Measurements from ENCODE around the gene TFR2. TPM values are rescaled to one million over a fixed set of nuclear protein-coding genes. Genes with fewer than 3 reads are reported as not detected.

The TFR2 gene
- total RNA-seq, 2 donors from 2014 or later: 4.5 to 6.1 TPM

DNA sequence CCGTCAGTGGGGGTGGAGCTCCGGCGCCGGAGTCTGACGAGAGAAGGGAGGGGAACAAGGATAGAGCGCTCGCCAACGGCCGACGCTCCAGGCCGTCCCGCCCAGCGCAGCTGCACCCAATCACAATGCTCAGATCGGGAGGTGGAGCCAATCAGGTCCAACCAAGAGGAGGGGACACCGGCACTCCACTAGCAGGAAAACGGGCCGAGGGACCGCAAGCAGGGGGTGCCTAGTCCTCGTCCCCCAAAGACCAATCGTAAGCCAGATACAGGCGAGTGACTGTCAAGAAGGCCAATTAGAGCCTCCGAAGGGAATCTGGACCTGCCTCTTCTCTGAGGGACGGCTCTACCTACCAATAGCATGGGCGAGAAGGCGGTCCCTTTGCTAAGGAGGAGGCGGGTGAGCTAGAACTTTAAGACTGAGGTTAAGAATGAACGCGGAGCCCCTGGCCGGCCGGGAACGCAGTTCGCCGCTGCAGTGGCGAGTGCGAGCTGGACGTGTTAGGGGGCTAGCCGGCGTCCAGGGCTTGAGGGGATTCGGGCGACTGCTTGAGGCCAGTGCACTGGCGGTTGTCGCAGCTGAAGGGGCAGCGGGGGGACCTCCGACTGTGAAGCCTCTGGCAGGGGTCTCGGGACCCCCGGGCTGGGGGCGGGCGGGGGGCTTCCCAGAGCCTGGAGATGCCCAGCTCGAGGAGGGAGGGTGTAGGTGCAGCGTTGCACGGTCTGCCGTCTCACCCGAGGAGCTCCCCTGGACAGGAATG, 54.9 kb downstream of the TFR2 start, which contains the start of gene FBXO24:
FBXO24 (plus strand) TSS at position 63 of the 760 bp plus-strand sequence; CDS start at position 361, 298 bp downstream.
- H3K4me3 Mint-ChIP-seq: peak within 1 kb of the TSS; percentile 99

DNA sequence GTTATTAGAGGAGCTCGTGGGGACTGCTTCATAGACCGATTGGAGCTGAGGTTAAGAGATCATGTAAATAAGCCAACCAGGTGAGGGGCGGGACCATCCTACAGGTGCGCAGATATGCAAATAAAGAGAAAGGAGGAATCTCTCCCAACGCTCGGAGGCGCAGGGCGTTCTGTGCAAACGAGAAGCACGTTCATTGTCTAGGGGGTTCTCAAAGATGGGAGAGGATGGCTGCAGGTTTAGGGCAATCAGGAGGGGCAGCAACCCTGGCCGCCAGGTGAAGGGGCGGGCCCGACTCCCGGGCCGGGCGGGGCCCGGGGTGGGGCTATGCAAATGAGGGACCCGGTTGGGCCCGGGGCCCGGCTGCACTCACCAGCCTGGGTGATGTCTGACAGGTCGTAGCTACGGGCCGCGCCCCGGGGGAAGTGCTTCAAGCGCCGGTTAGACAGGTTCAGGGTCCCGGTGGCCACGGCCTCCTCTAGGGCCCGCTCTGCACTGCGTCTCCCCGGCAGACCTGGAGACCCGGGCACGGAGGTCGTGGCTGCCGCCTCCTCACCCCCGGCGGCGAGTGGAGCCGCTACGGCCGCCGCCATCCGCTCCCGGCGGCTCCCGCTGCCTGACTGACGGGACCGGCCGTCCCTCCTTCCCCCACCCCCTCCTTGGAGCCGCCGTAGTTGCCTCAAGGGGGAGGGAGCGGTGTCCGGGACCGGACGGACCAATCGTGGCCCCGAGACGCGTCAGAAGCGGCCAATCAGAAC, 55.7 kb downstream of the TFR2 start, which contains the start of gene LRCH4:
LRCH4 (minus strand) TSS at position 619 of the 755 bp plus-strand sequence; CDS start at position 590, 29 bp downstream.
- peaks cover 6% of the 10 kb centered on the region for H3K36me3 Mint-ChIP-seq (ENCODE audit: low read depth)
- DNase-seq (peak; percentile 49 to 70 (median 69)), ATAC-seq (peak; percentile 32)
- H3K27ac Mint-ChIP-seq: peak within 1 kb of the TSS; percentile 98
- peak within 1 kb of the TSS; percentile 99 for H3K4me3 Mint-ChIP-seq
- H3K4me1 Mint-ChIP-seq: peaks cover 30% of the 10 kb centered on the region
- no peaks in the 10 kb centered on the region for H3K9me3 ChIP-seq (ENCODE audit: control insufficient read depth, low read length, poor library complexity, severe bottlenecking)
- no peaks in the 10 kb centered on the region for H3K27me3 Mint-ChIP-seq

More for the DNA sequence above, 54.9 kb downstream of the TFR2 start, which contains the start of gene FBXO24:
- H3K4me1 Mint-ChIP-seq: peaks cover 30% of the 10 kb centered on the region
- no peaks in the 10 kb centered on the region for H3K9me3 ChIP-seq (ENCODE audit: control insufficient read depth, low read length, poor library complexity, severe bottlenecking)
- peak; percentile 85 for ATAC-seq
- DNase-seq: peak; percentile 97 to 99 (median 98)
- H3K27ac Mint-ChIP-seq: peak within 1 kb of the TSS; percentile 98
- peaks cover 6% of the 10 kb centered on the region for H3K36me3 Mint-ChIP-seq (ENCODE audit: low read depth)
- H3K27me3 Mint-ChIP-seq: no peaks in the 10 kb centered on the region

DNA sequence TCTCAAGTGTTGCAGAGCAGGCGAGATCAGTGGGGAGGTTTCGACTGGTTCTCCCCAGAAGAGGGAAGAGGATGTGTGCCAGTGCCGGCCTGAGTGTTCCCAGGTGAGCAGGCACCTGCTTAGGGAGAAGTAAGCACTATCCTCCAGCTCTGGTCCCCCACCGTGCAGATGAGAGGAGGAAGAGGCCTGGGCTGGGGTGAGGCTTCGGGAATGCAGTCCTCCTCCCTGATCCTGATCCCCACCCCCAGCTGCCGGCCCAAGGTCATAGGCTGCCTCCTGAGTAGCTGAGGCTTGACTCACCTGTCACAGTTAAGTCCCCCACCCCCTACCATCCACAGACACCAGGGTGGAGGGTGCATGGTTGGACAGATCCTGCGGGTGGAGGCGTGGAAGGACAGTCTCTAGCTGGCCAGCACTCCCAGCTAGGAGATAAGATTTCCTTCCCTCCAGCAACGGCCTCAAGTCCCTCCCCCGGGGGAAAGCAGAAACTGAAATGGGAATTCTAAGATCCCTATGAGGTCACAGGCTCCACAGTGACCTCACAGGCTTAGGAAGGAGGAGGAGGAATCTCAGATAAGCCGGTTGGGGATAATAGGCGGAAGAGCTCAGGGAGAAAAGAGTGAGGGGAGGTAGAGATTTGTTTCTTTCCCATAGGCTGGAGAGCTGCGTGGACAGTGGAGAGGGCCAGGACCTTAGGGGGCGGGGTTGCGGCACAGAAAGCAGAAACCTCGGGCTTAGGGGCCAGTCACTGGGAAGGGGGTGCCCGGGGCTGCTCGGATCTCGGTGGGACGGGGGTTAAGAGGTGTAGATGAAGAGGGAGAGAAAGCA, 56.5 kb downstream of the TFR2 start:
- H3K4me3 Mint-ChIP-seq: peak overlapping the region; percentile 99
- H3K27me3 Mint-ChIP-seq: no peaks in the 10 kb centered on the region
- peaks cover 30% of the 10 kb centered on the region for H3K4me1 Mint-ChIP-seq
- peaks cover 6% of the 10 kb centered on the region for H3K36me3 Mint-ChIP-seq (ENCODE audit: low read depth)
- ATAC-seq (no peak), DNase-seq (no peak)
- no peaks in the 10 kb centered on the region for H3K9me3 ChIP-seq (ENCODE audit: control insufficient read depth, low read length, poor library complexity, severe bottlenecking)
- peak overlapping the region; percentile 98 for H3K27ac Mint-ChIP-seq

DNA sequence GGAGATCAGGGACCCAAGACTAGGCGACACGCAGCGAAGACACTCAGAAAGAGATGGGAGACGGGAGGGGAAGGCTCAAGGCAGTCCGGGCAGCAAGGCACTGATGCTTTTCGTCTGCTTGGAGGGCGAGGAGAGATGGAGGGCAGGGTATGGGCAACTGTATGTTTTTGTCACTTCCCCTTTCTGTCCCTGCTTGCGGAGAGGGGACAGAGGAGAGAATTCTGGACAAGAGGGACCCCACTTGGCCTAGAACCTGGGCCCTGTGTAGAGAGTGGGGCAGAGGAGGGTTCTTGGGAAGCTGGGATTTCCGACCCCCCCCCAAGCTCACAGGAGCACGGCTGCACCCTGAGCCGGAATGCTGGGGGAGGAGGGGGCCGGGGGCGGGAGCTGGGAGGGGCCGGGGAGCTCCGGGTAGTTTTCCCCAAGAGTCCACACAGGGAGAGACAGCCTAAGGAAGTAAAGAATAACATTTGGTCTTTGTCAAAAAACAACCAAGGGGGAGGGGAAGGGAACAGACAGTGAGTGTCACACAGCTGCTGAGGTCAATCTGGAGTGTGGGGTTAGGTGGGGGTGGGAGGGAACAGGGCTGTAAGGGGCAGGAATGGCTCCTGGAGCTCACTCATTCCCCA, 57.2 kb downstream of the TFR2 start:
- H3K36me3 Mint-ChIP-seq (ENCODE audit: low read depth): peaks cover 6% of the 10 kb centered on the region
- DNase-seq: no peak

DNA sequence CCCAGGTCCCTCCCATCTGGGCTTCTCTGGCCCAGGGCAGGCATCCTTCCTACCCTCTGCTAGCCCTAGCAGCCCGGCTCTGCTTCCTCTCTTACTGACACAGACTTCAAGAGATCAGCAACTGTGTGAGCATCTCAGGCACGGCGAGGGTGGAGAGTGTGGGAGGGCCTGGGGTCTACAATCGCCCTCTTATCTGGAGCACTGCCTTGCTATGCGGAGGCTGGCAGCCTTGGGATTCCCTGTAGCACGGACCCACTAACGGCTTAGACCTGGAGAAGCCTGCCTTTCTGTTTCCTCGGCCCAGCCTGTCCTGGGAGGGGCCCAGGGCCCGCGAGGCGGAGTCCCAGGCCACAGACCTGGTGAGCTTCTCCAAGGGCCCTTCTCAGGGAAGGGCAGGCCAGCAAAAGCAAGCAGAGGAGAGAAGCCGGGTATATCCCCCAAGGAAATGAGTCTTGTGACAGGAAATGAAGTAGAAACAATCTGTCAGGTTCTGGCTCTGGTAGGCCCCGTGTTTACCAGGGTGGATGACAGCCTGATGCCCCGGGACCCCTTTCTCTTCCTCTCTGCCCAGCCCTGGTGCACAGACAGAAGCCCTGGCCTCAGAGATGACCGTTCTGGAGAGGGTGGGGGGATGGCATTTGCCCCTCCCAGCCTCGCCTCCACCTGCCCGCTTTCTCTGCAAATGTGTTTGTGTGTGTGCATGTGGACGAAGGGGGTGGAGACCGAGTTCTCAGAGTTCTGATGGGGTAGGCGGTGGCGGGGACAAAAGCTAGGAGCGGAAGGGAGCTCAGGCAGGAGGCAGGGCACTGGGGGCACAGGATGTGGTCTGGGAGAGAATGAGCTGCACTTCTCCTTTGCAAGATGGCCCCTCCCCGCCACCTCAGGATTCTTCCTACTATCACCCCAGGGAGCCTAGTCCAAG, 58.0 kb downstream of the TFR2 start:
- H3K9me3 ChIP-seq (ENCODE audit: control insufficient read depth, low read length, poor library complexity, severe bottlenecking): no peaks in the 10 kb centered on the region
- ATAC-seq (peak; percentile 2), DNase-seq (peak in 2 of 3 donors; percentile 28 to 41)
- Mint-ChIP-seq H3K27me3 (no peaks in the 10 kb centered on the region), H3K4me1 (peaks cover 25% of the 10 kb centered on the region), H3K4me3 (peak overlapping the region; percentile 99), H3K27ac (peak overlapping the region; percentile 98), H3K36me3 (ENCODE audit: low read depth) (peaks cover 6% of the 10 kb centered on the region)

More for the DNA sequence above, 57.2 kb downstream of the TFR2 start:
- H3K4me3 Mint-ChIP-seq: peak overlapping the region; percentile 99
- H3K27me3 Mint-ChIP-seq: no peaks in the 10 kb centered on the region
- peak overlapping the region; percentile 98 for H3K27ac Mint-ChIP-seq
- no peaks in the 10 kb centered on the region for H3K9me3 ChIP-seq (ENCODE audit: control insufficient read depth, low read length, poor library complexity, severe bottlenecking)
- H3K4me1 Mint-ChIP-seq: peaks cover 26% of the 10 kb centered on the region
- no peak for ATAC-seq

DNA sequence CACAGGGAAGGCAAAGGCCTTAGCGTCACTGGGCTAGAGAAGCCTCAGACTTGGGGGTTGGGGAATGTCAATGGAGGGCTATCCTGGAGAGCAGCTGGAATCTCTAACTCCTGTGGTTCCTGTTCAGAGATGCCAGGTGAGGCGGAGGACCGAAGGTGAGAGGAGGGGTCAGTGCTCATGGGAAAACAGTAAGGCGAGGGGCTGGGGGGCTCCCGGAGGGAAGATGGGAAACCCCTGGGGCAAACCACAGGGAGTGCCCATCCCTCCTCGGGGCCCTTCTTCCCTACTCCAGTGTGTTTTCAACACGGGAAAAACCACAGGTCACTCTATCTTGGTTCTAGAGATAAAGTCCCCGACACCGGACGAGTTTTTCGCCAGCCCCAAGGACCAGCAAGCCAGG, 58.7 kb downstream of the TFR2 start:
- H3K4me3 Mint-ChIP-seq: peak overlapping the region; percentile 99
- H3K36me3 Mint-ChIP-seq (ENCODE audit: low read depth): peaks cover 6% of the 10 kb centered on the region
- peak overlapping the region; percentile 98 for H3K27ac Mint-ChIP-seq
- peaks cover 25% of the 10 kb centered on the region for H3K4me1 Mint-ChIP-seq
- DNase-seq: no peak
- no peaks in the 10 kb centered on the region for H3K27me3 Mint-ChIP-seq
- H3K9me3 ChIP-seq (ENCODE audit: control insufficient read depth, low read length, poor library complexity, severe bottlenecking): no peaks in the 10 kb centered on the region
- ATAC-seq: no peak

DNA sequence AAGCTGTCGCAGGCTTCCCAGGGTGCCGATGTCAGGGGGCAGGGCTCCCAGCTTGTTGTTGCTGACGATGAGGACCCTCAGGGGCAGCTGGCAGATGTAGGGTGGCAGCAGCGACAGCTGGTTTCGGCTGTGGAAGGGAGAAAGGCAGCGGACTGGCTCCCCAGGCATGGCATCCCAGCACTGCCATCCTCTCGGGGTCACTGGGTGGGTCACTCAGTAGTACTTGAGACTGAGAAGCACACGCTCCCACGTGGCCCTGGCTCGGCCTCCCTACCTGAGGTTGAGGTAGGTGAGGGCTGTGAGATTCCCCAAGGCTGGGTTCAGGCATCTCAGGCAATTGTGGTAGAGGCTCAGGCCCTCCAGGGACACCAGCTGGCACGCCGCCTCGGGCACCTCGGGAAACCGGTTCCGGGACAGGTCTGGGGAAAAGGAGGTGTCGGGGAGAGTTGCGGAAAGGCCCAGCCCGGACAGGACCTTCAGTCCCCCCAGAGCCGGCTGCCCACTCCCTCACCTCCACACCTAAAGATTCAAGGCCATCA, 59.2 kb downstream of the TFR2 start:
- ATAC-seq: no peak
- H3K27ac Mint-ChIP-seq: peak overlapping the region; percentile 98
- peaks cover 25% of the 10 kb centered on the region for H3K4me1 Mint-ChIP-seq
- no peaks in the 10 kb centered on the region for H3K27me3 Mint-ChIP-seq
- peaks cover 6% of the 10 kb centered on the region for H3K36me3 Mint-ChIP-seq (ENCODE audit: low read depth)
- H3K9me3 ChIP-seq (ENCODE audit: control insufficient read depth, low read length, poor library complexity, severe bottlenecking): no peaks in the 10 kb centered on the region
- no peak for DNase-seq
- peak overlapping the region; percentile 99 for H3K4me3 Mint-ChIP-seq

DNA sequence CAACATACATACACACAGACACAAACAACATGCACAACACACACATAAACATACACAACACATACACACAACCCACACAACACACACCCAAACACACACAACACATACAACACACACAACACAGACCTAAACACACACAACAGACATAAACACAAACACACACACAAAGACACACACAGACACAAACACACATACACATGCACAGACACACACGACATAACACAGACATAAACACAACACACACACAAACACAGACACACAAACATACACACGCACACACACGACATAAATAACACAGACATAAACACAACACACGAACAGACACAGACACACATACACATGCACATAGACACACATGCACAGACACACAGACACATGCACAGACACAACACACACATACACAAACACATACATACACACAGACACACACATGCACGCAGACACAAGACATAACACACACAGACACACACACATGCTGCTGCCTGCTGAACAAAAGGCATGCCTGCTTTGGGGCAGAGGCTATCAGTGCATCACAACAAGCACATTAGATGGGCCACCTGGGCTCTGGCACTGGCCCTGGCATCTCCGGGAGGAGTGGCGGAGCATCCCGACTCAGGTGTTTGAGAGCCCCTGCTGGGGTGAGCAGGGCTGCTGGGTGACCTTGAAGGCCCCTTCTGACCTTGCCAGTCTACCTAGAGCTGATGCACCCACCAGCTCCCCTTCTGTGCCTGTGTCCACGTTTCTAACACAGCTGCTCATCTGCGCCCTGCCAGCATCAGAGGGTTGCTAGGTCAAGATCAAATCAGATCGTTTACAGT, 60.7 kb downstream of the TFR2 start:
- DNase-seq: no peak
- Mint-ChIP-seq H3K4me3 (no peak overlapping the region), H3K27me3 (no peaks in the 10 kb centered on the region), H3K27ac (no peak overlapping the region), H3K36me3 (ENCODE audit: low read depth) (peaks cover 6% of the 10 kb centered on the region), H3K4me1 (peaks cover 22% of the 10 kb centered on the region)
- no peaks in the 10 kb centered on the region for H3K9me3 ChIP-seq (ENCODE audit: control insufficient read depth, low read length, poor library complexity, severe bottlenecking)
- no peak for ATAC-seq

DNA sequence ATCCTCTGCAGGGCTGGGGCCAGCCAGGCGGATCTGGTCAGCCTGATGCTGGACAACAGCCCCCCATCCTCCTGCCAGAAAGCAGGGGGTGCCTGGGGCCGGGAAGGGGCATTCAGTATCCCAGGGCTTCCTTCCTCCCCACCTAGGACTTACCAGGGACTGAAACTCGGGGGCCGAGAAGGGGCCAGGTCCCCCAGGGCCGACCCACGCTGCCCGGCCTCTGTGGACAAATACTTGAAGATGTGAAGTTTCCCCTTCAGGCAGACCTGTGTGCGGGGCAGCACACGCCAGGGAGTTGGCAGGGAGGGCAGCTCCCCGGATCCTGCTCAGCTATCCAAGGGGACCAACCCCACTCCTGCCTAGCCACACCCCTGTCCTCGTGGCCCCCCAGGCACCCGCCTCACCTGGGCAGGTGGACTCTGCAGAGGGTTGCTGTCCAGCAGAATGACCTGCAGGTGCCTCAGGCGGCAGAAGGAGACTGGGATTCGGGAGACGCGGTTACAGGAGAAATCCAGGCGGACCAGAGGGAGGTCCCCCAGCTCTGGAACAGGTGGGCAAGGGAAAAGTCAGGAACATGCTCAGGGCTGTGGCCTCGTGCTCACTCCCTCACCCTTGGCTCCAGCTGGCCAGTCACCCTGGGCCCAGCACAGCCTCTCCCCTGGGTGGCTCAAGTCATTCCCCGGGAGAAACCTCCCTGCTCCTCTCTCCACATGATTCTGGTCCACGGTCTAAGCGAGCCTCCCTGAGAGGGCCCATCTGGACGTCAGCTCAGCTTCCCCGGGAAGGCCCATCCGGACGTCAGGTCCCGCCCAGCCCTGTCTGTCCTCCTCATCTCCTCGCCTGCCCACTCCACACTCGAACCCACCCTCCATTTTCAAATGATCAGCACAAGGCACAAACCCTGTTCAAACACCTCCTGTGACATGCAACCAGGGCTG, 62.8 kb downstream of the TFR2 start:
- no peaks in the 10 kb centered on the region for H3K9me3 ChIP-seq (ENCODE audit: control insufficient read depth, low read length, poor library complexity, severe bottlenecking)
- peak overlapping the region; percentile 47 for H3K27ac Mint-ChIP-seq
- ATAC-seq: no peak
- no peak overlapping the region for H3K4me3 Mint-ChIP-seq
- H3K4me1 Mint-ChIP-seq: peaks cover 17% of the 10 kb centered on the region
- no peak for DNase-seq
- H3K36me3 Mint-ChIP-seq (ENCODE audit: low read depth): no peaks in the 10 kb centered on the region
- H3K27me3 Mint-ChIP-seq: no peaks in the 10 kb centered on the region

DNA sequence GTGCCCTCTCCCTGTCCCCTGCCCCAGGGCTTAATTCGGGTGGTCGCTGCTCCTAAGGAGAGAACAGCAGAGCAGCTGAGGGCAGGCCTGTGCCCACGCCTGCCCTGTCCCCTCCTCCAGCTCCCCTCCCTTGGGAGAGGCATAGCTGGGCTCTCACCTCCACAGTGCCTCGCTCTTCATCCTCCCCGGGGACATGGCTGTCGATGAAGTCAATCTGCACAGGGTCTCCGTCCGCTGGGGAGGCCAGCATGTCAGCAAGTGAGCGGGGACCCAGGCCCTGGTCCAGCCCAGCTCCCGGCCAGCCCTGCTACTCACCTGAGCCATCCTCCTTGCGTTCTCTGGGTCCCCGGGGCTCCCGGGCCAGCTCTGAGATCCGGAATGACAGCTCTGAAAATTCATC, 63.8 kb downstream of the TFR2 start:
- peaks cover 11% of the 10 kb centered on the region for H3K4me1 Mint-ChIP-seq
- H3K27ac Mint-ChIP-seq: no peak overlapping the region
- no peak overlapping the region for H3K4me3 Mint-ChIP-seq
- H3K36me3 Mint-ChIP-seq (ENCODE audit: low read depth): no peaks in the 10 kb centered on the region
- ATAC-seq: no peak
- no peaks in the 10 kb centered on the region for H3K9me3 ChIP-seq (ENCODE audit: control insufficient read depth, low read length, poor library complexity, severe bottlenecking)
- no peaks in the 10 kb centered on the region for H3K27me3 Mint-ChIP-seq
- DNase-seq: no peak
